Measurements from ENCODE around the gene GPR37.

GPR37 gene

DNA sequence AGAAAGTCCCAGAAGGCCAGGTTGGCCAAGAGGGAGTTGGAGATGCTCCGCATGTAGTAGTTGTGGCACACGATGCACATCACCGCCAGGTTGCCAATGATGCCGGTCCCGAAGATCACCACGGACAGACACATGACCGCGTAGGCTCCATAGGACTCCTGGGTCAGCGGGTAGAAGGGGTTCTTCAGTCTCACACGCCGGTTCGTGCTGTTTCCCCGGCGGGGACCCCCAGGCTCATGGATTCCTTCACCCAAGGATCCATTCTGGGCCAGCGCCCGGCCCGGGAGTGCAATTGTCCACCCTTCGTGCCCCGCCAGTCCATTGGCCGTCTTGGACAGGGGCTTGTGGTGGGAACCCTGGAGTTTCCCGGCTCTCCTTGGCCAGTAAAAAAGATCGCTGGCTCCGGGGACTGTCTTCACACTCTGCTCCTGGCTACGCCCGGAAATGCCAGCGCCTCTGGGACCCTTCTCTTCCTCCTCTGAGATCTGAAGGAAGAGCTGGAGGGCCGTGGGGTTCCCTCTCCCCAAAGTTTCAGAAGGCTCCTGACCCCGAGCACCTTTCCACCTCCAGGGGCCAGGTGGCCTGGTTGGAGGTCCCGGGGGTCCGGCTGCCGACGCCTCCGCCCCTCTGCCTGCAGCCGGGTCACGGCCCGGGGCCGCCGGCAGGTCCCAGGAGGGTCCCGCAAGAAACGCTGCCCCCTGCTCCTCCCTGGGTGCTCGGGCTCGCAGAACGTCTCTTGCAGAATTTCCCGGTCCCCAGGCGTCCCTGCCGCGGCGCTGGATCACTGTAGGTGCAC lies 1.3 kb downstream of the GPR37 start:
- Histone ChIP-seq H3K36me3 (no peaks in the 10 kb centered on the region), H3K27me3 (peaks cover 0 to 22% of the 10 kb centered on the region in 2 donors), H3K9me3 (no peaks in the 10 kb centered on the region), H3K27ac (no peak overlapping the region), H3K4me1 (peaks cover 0 to 36% (median 25%) of the 10 kb centered on the region in 4 donors), H3K4me3 (peak overlapping the region; percentile 46 to 56)
- TF ChIP-seq, protein P1, sequence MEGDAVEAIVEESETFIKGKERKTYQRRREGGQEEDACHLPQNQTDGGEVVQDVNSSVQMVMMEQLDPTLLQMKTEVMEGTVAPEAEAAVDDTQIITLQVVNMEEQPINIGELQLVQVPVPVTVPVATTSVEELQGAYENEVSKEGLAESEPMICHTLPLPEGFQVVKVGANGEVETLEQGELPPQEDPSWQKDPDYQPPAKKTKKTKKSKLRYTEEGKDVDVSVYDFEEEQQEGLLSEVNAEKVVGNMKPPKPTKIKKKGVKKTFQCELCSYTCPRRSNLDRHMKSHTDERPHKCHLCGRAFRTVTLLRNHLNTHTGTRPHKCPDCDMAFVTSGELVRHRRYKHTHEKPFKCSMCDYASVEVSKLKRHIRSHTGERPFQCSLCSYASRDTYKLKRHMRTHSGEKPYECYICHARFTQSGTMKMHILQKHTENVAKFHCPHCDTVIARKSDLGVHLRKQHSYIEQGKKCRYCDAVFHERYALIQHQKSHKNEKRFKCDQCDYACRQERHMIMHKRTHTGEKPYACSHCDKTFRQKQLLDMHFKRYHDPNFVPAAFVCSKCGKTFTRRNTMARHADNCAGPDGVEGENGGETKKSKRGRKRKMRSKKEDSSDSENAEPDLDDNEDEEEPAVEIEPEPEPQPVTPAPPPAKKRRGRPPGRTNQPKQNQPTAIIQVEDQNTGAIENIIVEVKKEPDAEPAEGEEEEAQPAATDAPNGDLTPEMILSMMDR (IDR thresholded peaks at IDR 0.05) = no peak
- intact Hi-C loops (cut with DNase I; ENCODE audit: low total_unique reads) = no loop called here
- DNase-seq = no peak

DNA sequence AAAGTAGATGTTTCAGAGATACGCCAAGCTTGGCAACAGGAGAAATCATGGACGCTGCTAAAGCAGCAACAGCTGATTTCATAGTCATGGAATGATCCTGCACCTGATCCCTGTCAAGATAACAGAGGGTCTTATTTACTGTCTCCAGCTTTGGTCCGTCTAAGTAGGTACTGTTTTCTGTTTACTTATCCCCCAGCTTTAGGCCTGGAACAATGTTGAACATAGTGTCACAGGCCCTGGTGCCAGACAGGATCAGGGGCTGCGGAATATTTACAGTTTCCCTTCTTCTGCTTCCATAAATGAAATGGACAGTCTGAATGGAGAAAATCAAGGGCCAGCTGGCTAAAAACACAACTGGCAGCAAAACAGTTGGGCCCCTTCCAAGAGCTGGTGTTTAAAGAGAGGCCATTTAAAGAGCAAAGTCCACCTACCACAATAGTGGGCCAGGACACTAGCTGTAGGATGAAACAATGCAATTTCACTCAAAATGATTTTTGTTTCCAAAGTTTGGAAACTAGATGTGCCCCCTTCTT lies 2.9 kb downstream of the GPR37 start:
- Histone ChIP-seq H3K27me3 (peaks cover 0 to 22% of the 10 kb centered on the region in 2 donors), H3K4me1 (peaks cover 0 to 36% (median 25%) of the 10 kb centered on the region in 4 donors), H3K9me3 (no peaks in the 10 kb centered on the region), H3K36me3 (no peaks in the 10 kb centered on the region), H3K4me3 (no peak overlapping the region), H3K27ac (no peak overlapping the region)
- intact Hi-C loops (cut with DNase I; ENCODE audit: low total_unique reads) = no loop called here
- TF ChIP-seq, protein P1 (IDR thresholded peaks at IDR 0.05) = no peak
- DNase-seq = no peak

DNA sequence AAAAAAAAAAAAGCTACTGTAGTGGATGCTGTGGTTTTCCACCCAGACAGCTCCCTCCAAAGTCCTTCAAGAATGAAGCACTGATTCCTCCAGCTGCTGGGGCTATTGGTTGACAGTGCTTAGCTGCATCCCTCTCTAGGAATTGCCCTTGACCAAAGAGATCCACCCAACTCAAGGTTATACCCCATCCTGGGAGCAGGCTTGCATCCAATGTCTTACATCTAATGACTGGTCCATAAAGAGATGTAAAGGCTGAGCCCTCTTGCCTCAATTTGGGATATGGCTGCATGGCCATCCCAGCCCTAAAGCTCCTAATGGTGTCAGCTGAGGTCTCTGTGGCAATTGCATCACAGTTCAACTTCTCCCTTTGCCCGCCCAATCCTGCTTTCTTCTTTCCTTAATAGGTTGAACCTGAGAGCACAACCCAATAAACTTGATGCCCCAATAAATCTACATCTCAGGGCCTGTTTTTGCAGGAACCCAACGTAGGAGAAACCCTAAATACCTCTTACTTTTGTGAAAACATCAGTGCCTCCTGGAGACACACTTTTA lies 4.4 kb downstream of the GPR37 start:
- intact Hi-C loops (cut with DNase I; ENCODE audit: low total_unique reads) = no loop called here
- no peaks in the 10 kb centered on the region for H3K9me3 ChIP-seq
- TF ChIP-seq, protein P1 (IDR thresholded peaks at IDR 0.05) = no peak
- peaks cover 0 to 22% of the 10 kb centered on the region in 2 donors for H3K27me3 ChIP-seq
- peaks cover 0 to 35% (median 25%) of the 10 kb centered on the region in 4 donors for H3K4me1 ChIP-seq
- DNase-seq = no peak
- no peak overlapping the region for H3K4me3 ChIP-seq
- H3K36me3 ChIP-seq = no peaks in the 10 kb centered on the region
- no peak overlapping the region for H3K27ac ChIP-seq

DNA sequence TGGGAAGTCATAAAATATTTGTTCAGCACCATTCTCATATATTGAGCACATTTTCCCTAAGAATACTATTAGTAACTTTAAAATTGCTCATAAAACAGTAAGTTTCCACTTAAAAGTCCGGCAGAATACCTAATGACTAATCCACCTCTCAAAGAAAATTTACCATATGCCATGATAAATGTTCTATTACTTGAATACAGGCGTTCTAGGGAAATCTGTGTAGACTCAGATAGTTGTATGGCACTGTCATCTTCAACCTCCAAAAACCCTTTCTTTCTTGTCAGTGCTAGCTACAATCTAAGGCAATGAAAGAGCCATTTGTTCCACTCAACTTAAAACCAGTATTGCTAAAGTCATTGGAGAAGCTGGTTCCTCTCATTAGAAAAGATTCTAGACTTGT lies 7.3 kb downstream of the GPR37 start:
- no peak for DNase-seq

DNA sequence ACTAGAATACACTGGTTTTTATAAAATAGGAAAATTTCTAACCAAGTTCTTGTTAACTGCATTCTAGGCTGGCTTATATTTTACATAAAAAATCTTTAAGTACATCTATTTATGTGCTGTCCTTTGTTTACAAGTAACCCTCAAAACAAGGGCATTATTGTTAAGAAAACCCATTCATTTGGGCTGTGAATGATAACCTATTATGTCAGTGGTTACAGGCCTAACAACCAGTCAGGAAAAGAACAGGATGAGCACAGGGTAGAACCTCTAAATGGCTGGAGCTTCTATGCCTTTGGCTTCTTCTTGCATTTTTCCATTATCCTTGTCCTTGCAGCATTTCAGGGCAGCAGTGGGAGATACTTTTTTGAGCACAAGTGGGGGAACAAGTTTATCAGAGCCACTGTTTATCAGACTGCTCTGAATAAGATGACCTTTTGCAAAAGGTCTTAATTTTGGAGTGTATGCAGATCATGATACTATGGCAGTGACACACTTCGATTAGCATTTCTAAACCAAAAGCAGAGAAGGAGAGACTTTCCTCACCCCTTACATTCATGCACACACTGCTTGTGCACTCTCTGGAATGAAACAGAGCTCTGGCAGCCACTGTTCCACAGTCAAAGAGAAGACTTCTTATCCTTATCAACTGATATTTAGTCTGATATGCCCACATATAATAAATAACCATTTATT lies 10.9 kb downstream of the GPR37 start:
- TF ChIP-seq, protein P1 (IDR thresholded peaks at IDR 0.05) = no peak
- no peak overlapping the region for H3K27ac ChIP-seq
- no peak for DNase-seq
- no peaks in the 10 kb centered on the region for H3K27me3 ChIP-seq
- intact Hi-C loops (cut with DNase I; ENCODE audit: low total_unique reads) = no loop called here
- no peaks in the 10 kb centered on the region for H3K4me1 ChIP-seq
- no peaks in the 10 kb centered on the region for H3K9me3 ChIP-seq
- no peaks in the 10 kb centered on the region for H3K36me3 ChIP-seq
- no peak overlapping the region for H3K4me3 ChIP-seq

More for the DNA sequence above, 7.3 kb downstream of the GPR37 start:
- H3K36me3 ChIP-seq = no peaks in the 10 kb centered on the region
- no peaks in the 10 kb centered on the region for H3K27me3 ChIP-seq
- no peak overlapping the region for H3K27ac ChIP-seq
- intact Hi-C loops (cut with DNase I; ENCODE audit: low total_unique reads) = no loop called here
- no peaks in the 10 kb centered on the region for H3K9me3 ChIP-seq
- H3K4me3 ChIP-seq = no peak overlapping the region
- TF ChIP-seq, protein P1 (IDR thresholded peaks at IDR 0.05) = no peak
- peaks cover 0 to 8% (median 3%) of the 10 kb centered on the region in 4 donors for H3K4me1 ChIP-seq

All from tibial artery (tissue), 4 donors.